ENCODE measurements around the gene DLG2.

The DLG2 gene

GRCh38 chr11:85301895-85302678 lies 325.1 kb downstream of the DLG2 start:
- H3K4me3 ChIP-seq (replicated peaks; ENCODE audit: low read depth, low read length): no peak overlapping the region
- TF ChIP-seq CTCF (IDR thresholded peaks at IDR 0.05; ENCODE audit: low read length, missing control alignments): no peak
- no peak for DNase-seq (ENCODE audit: low read depth)

GRCh38 chr11:85299258-85299942 lies 327.7 kb downstream of the DLG2 start:
- no peak for DNase-seq (ENCODE audit: low read depth)
- TF ChIP-seq CTCF (IDR thresholded peaks at IDR 0.05; ENCODE audit: low read length, missing control alignments): no peak
- H3K4me3 ChIP-seq (replicated peaks; ENCODE audit: low read depth, low read length): no peak overlapping the region

GRCh38 chr11:85295694-85296271 lies 331.4 kb downstream of the DLG2 start:
- no peak for TF ChIP-seq CTCF (IDR thresholded peaks at IDR 0.05; ENCODE audit: low read length, missing control alignments)

GRCh38 chr11:85281550-85281949 lies 345.6 kb downstream of the DLG2 start:
- TF ChIP-seq CTCF (IDR thresholded peaks at IDR 0.05; ENCODE audit: low read length, missing control alignments): no peak
- no peak for DNase-seq (ENCODE audit: low read depth)
- no peak overlapping the region for H3K4me3 ChIP-seq (replicated peaks; ENCODE audit: low read depth, low read length)

More at GRCh38 chr11:85295694-85296271, 331.4 kb downstream of the DLG2 start:
- no peak for DNase-seq (ENCODE audit: low read depth)
- no peak overlapping the region for H3K4me3 ChIP-seq (replicated peaks; ENCODE audit: low read depth, low read length)

- TF ChIP-seq CTCF (IDR thresholded peaks at IDR 0.05; ENCODE audit: low read length, missing control alignments): no peak
- no peak for DNase-seq (ENCODE audit: low read depth)
- no peak overlapping the region for H3K4me3 ChIP-seq (replicated peaks; ENCODE audit: low read depth, low read length)
Observed at GRCh38 chr11:85279267-85279666, 347.9 kb downstream of the DLG2 start.

GRCh38 chr11:85277693-85278092 lies 349.5 kb downstream of the DLG2 start:
- H3K4me3 ChIP-seq (replicated peaks; ENCODE audit: low read depth, low read length): no peak overlapping the region
- TF ChIP-seq CTCF (IDR thresholded peaks at IDR 0.05; ENCODE audit: low read length, missing control alignments): no peak
- DNase-seq (ENCODE audit: low read depth): no peak
